Osteoblast (primary cell): ENCODE results near the gene TDG. TPM values are rescaled to one million over a fixed set of nuclear protein-coding genes. Genes with fewer than 3 reads are reported as not detected.

ENCODE experiments used
- DNase-seq: peaks from one replicate; pipeline ENCODE4 v3.0.0; 2011; ENCODE audit warnings: low spot score, mixed read lengths; ENCODE audit not compliant: insufficient read length; ENCODE audit errors: missing footprints
- H2AFZ ChIP-seq: 2 replicates; pipeline ENCODE4 v1.6.0; 2011; ENCODE audit warnings: mild to moderate bottlenecking, low read length
- H3K27ac ChIP-seq: 2 replicates; pipeline ENCODE4 v1.5.1; 2011; ENCODE audit warnings: mild to moderate bottlenecking, low read depth, low read length, moderate library complexity
- H3K27me3 ChIP-seq: 2 replicates; pipeline ENCODE4 v1.6.0; 2012; ENCODE audit warnings: mild to moderate bottlenecking, control low read depth, inconsistent platforms, low read length, moderate library complexity; ENCODE audit not compliant: insufficient read depth
- H3K36me3 ChIP-seq: 2 replicates; pipeline ENCODE4 v1.5.1; 2011; ENCODE audit warnings: mild to moderate bottlenecking, low read length, control low read depth, moderate library complexity; ENCODE audit not compliant: insufficient read depth
- H3K4me1 ChIP-seq: 2 replicates; pipeline ENCODE4 v1.5.1; 2011; ENCODE audit warnings: mild to moderate bottlenecking, low read length, control low read depth, moderate library complexity; ENCODE audit not compliant: insufficient read depth
- H3K4me2 ChIP-seq: 2 replicates; pipeline ENCODE4 v1.6.0; 2011; ENCODE audit warnings: mild to moderate bottlenecking, low read length; ENCODE audit not compliant: insufficient read depth
- H3K4me3 ChIP-seq: fragments of 200-600 bp; sonication (generic); 3 replicates; pipeline ENCODE4 v1.5.1; 2012; ENCODE audit warnings: mild to moderate bottlenecking, low read length, inconsistent platforms; ENCODE audit not compliant: insufficient read depth
- H3K79me2 ChIP-seq: 2 replicates; pipeline ENCODE4 v1.6.0; 2012; ENCODE audit warnings: mild to moderate bottlenecking, low read length, control low read depth, inconsistent platforms; ENCODE audit not compliant: insufficient read depth
- H3K9me3 ChIP-seq: 2 replicates; pipeline ENCODE4 v1.5.1; 2011; ENCODE audit warnings: low read depth, low read length, control low read depth
- H4K20me1 ChIP-seq: 2 replicates; pipeline ENCODE4 v1.6.0; 2012; ENCODE audit warnings: mild to moderate bottlenecking, low read length, control low read depth; ENCODE audit not compliant: insufficient read depth
- CTCF ChIP-seq: IDR thresholded peaks from 2 replicates; pipeline ENCODE4 v1.5.1; 2011; ENCODE audit warnings: mild to moderate bottlenecking, low read depth, low read length, moderate library complexity; ENCODE audit errors: extremely low read depth
- total RNA-seq: library from RNA; depleted of rRNA; stranded (reverse); fragments of >200 nt; gene quantifications from 2 replicates; pipeline ENCODE4 v1.2.3, GENCODE V29; 2012

TDG gene
- total RNA-seq, 1 donor, result 23.2 TPM

GRCh38 chr12:104006929-104007328 lies 41.3 kb downstream of the TDG start:
- H4K20me1 ChIP-seq, result no peaks in the 10 kb centered on the region
- no peaks in the 10 kb centered on the region for H3K36me3 ChIP-seq
- no peak overlapping the region for H3K27ac ChIP-seq
- H3K9me3 ChIP-seq, result no peaks in the 10 kb centered on the region
- H3K79me2 ChIP-seq, result no peaks in the 10 kb centered on the region
- peak overlapping the region; percentile 39 for H3K4me2 ChIP-seq
- H3K4me3 ChIP-seq, result no peak overlapping the region
- H3K27me3 ChIP-seq, result no peaks in the 10 kb centered on the region
- peaks cover 25% of the 10 kb centered on the region for H3K4me1 ChIP-seq
- H2AFZ ChIP-seq, result no peak overlapping the region
- peak; percentile 75 for DNase-seq
- TF ChIP-seq CTCF, result no peak

DNA sequence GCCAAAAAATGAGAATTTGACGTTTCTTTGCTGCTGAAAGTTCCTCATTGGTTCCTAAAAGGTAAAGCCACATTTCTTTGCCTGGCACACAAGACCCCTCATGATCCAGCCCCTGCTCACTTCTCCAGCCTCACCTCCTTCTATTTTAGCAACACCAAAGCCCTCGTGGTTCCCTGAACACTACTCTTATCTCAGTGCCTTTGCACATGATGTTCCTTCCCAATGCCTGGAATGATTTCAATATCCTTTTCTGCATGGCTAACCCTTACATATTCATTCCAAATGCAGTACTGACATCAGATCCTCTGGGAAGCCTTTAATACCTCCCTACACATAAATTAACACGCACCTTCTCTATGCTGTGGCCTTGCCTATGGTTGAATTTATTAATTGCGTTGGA lies 44.4 kb downstream of the TDG start:
- Histone ChIP-seq H3K79me2 (no peaks in the 10 kb centered on the region), H3K4me3 (no peak overlapping the region), H3K9me3 (no peaks in the 10 kb centered on the region), H3K4me2 (no peak overlapping the region), H3K27ac (no peak overlapping the region), H3K36me3 (peaks cover 5% of the 10 kb centered on the region), H4K20me1 (no peaks in the 10 kb centered on the region), H3K27me3 (no peaks in the 10 kb centered on the region), H3K4me1 (peaks cover 25% of the 10 kb centered on the region), H2AFZ (no peak overlapping the region)
- DNase-seq, result no peak
- TF ChIP-seq CTCF, result no peak

GRCh38 chr12:104010606-104011169 lies 45.0 kb downstream of the TDG start:
- Histone ChIP-seq H3K79me2 (no peaks in the 10 kb centered on the region), H2AFZ (peak overlapping the region; percentile 16), H3K4me2 (peak overlapping the region; percentile 35), H3K4me1 (peaks cover 25% of the 10 kb centered on the region), H3K4me3 (no peak overlapping the region), H4K20me1 (no peaks in the 10 kb centered on the region), H3K27me3 (no peaks in the 10 kb centered on the region), H3K27ac (peak overlapping the region; percentile 36), H3K36me3 (peaks cover 5% of the 10 kb centered on the region), H3K9me3 (no peaks in the 10 kb centered on the region)
- no peak for TF ChIP-seq CTCF
- DNase-seq, result peak; percentile 14

DNA sequence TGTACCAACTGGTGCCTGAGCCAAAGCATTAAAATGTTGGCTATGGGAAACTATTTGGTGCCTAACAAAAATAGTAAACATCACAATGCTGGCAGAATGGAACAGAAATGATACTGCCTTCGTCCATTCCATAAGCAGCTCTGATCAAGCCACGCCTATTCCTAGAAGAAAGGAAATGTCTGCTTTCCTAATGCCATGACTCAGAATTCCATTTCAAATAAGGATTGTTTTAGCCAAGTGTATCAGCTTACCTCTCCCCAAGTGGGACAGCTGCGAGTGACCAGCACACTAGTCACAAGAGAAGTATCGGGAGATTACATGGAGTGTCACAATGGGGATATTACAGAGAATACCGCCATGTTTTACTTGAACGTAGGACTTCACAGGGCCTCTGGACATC lies 45.6 kb downstream of the TDG start:
- no peaks in the 10 kb centered on the region for H3K9me3 ChIP-seq
- no peaks in the 10 kb centered on the region for H4K20me1 ChIP-seq
- peak overlapping the region; percentile 35 for H3K4me2 ChIP-seq
- H3K36me3 ChIP-seq, result peaks cover 5% of the 10 kb centered on the region
- no peak overlapping the region for H3K4me3 ChIP-seq
- no peaks in the 10 kb centered on the region for H3K79me2 ChIP-seq
- DNase-seq, result peak; percentile 91
- no peaks in the 10 kb centered on the region for H3K27me3 ChIP-seq
- peaks cover 25% of the 10 kb centered on the region for H3K4me1 ChIP-seq
- TF ChIP-seq CTCF, result no peak
- peak overlapping the region; percentile 16 for H2AFZ ChIP-seq
- H3K27ac ChIP-seq, result peak overlapping the region; percentile 36
